ENCODE data around the gene PARM1.

Gene PARM1

GRCh38 chr4:75031775-75032174 is 98.9 kb downstream of the PARM1 start:
- no peak for DNase-seq (ENCODE audit: low read depth)

- no peak for DNase-seq (ENCODE audit: low read depth)
These were observed 101.6 kb downstream of the PARM1 start for GRCh38 chr4:75034523-75034922.

GRCh38 chr4:75035321-75035720 is 102.4 kb downstream of the PARM1 start:
- no peak for DNase-seq (ENCODE audit: low read depth)

DNA sequence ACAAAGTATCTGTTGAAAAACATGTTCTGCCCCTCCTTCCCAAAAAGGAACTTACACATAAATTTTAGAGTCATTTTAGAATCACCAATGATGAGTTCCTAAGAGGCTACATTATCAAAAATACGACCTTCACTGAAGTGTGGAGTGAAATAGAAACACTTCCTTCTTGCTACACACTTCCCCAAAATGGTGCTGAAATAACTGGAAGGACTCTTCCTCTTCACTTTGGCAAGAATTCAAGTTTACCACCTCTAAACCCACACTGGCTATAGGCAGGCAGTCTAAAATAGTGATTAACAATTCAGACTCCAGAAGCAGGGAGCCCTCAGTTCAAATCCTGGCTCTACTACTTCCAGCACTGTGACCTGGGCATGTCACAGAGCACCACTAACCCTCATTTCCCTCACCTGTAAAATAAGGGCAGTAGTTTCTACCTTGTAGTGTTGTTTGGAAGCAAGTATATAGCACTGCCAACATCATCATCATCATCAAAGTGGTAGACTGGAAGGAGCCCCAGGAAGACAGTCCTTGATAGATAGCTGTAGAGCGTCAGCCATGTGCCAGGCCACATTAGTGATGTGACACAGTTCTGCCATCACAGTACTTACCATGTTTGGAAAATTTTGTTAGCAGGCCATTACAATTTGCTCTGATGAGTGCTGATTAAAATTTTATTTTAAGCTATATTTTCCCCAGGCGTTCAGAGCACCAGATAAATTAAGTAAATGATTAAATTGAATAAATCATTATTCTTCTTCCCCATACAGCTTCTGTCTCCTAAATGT is 103.3 kb downstream of the PARM1 start:
- no peak for DNase-seq (ENCODE audit: low read depth)

- DNase-seq (ENCODE audit: low read depth): no peak
These were observed 104.3 kb downstream of the PARM1 start for GRCh38 chr4:75037252-75037651.

DNA sequence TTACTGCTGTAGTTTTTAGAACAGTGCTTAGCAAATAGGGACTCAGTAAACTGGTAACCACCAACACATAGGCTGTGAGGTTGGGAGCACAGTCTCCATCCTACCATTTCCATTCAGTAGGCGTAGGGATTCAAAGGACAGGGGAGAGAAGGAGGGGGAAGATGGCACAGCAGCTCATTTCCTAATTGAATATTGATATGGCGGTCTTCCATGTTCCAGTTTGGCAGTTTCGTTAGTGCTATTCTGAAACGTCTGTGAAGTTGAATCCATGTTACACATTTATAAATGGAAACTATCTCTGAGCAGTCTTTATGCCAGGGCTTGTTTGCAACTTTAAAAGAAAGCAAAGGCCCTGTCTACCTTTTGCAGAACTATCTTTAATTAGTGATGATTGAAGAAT is 105.5 kb downstream of the PARM1 start:
- no peak for DNase-seq (ENCODE audit: low read depth)

DNA sequence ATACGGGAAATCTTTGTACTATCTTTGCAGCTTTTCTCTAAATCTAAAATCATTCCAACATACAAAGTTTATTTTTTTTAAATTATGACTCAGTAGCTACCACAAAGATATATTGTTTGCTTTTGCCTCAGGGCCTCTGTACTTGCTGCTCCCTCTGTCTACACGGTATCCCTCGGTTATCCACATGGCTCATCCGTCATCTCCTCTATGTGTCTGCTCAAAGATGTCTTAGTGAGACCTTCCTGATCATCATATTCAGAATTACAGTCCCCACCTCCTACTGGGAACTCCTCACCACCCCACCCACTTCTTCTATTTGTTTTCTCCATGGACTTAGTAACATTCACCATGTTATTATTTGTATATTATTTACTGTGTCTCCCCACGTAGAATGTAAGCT is 107.8 kb downstream of the PARM1 start:
- no peak for DNase-seq (ENCODE audit: low read depth)

DNA sequence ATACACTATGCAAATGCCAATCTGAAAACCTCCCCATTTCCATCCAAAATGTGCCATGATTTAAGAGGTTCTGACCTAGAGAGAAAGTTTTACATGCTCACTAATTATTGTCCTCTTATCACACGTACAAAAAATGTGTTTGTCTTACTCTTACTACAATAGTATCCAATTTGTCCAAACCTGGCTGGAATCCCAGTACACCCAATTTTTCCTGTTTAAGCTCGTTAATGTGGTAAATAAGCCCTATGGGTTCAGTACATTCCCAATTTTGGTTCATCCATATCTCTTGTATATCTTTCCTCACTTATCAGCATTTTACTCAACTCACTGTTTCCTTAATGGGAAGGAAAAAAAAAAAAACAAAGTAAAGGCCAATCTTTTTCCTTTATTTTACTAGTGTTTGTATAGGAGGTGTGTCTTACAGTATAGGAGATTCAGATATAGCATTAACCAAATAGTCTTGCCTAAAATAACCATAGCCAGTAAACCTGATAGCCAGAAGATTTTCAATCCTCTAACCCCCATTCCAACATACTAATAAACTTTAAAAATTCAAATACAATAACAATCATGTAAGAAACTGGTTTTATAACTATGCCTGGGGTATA is 109.8 kb downstream of the PARM1 start:
- DNase-seq (ENCODE audit: low read depth): no peak

DNA sequence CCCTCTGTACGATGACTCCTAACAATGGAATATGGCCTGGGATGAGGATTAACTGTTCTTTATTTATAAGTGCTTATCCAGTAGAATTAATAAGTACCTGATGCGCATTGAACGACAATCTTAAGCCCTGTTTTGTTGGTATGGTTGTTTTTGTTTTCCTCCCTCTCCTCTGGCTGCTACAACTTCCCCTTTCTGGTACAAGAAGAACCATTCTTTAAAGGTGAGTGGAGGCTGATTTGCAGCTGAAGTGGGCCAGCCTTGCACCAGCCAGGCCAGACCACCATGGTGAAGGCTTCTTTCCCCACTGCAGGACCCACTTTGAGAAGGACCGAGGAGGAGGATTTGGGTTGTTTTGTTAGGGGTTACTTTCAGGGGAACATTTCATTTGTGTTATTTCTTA is 113.3 kb downstream of the PARM1 start:
- DNase-seq (ENCODE audit: low read depth): no peak

- no peak for DNase-seq (ENCODE audit: low read depth)
These were observed 113.7 kb downstream of the PARM1 start for GRCh38 chr4:75046641-75047040.

DNA sequence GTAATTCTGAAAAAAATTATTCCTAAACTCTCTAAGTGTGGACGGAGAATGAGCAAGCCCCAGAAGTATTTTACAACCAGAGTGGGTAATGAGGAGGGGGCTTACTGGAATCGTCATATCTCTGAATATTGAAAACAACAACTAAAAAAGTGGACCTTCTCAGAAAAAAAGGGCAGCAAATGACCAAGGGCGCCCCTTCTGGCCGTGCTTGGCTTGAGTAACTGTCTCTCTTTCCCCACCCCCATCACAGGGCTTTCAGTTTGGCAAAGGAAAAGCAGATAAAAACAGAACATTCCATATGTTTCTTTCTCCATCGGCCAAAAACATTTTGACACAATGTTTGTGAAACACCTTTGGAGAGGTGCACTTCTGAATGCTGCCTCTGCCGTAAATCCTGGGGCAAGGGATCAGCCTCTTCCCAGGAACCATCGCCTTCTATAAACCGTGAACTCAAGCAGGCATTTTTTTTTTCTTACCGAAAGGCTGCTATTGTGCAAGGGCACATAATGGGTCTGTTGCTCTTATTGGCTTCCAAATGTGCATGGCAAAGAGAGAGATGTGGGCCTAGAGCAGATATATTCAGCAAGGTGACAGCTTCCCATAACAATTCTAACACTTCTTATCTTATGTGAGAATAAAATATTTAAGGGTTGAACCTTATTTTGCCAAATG is 115.4 kb downstream of the PARM1 start:
- no peak for DNase-seq (ENCODE audit: low read depth)

DNA sequence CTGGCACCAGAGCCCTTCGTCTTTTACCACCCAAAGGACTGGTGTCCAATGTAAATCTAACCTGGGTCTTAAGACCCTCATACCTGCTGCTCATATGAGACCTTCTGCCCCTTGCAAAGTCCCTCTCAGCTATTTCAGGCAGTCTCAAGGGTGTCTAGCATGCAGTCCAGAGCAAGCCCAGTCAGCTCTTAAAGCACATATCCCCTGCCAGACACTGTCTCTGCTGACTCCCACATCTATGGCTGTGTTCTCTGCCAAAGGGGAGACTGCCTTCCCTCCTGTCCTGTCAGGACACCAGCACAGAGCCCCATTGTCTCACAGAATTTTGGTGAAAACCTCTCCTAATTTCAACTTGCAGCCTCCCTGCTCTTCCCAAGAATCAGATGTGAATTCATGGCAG is 118.5 kb downstream of the PARM1 start:
- no peak for DNase-seq (ENCODE audit: low read depth)

DNA sequence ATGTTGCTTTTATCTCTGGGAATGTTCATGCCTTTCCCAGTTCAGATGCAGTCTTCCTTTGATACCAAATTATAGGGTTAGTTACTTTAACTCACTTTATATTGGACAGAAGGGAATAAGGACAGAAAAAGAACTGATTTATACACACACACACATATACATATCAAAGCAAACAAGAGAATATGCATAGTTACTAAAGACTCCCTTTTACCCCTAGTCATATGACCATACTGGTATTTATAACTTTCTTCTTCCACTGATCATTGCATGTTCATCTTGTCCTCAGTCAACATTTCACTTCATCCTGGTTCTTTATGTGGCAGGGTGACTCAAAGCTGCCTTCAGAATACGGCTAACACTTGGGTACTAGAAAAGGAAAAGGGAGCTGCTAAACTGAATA is 120.4 kb downstream of the PARM1 start:
- no peak for DNase-seq (ENCODE audit: low read depth)

- no peak for DNase-seq (ENCODE audit: low read depth)
These were observed 121.2 kb downstream of the PARM1 start for GRCh38 chr4:75054078-75054477.

GRCh38 chr4:75056277-75056676 is 123.4 kb downstream of the PARM1 start:
- no peak for DNase-seq (ENCODE audit: low read depth)

GRCh38 chr4:75057369-75057768 is 124.5 kb downstream of the PARM1 start:
- no peak for DNase-seq (ENCODE audit: low read depth)

GRCh38 chr4:75058486-75058885 is 125.6 kb downstream of the PARM1 start:
- DNase-seq (ENCODE audit: low read depth): no peak

DNA sequence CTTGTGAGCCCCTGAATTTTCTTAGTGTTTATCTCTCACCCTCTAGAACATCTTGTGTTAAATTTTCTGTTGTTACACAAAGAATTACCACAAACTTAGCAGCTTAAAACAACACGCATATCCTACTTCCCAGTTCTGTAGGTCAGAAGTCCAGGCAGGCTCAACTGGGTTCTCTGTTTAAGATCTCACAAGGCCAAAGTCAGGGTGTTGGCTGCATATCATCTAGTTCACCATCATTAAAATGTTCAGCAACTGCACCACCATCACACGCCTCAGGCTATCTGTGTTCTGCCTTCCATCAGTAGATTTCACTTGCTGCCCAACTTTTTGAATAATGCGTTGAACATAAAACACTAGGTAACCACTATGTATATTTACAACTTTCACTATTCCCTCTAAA is 130.5 kb downstream of the PARM1 start:
- no peak for DNase-seq (ENCODE audit: low read depth)

DNA sequence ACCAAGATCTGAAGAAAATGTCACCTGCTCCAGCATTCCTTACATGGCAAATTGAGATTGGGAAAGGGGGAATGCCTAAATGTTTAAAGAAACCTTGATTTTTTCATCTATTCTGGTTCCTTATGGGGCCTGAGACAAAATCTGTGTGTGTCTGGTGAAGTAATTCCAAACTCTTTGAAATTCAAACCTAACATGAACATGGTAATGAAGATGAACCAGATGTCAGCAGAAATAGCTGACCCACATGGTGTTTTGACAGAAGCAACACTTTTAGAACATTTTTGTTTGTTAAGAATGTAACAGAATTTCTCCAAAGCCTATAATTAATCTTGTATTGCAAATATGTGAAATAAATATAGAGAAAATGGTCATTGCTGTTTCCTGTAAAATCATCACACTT is 133.0 kb downstream of the PARM1 start:
- DNase-seq (ENCODE audit: low read depth): no peak

GRCh38 chr4:75069493-75070074 is 136.7 kb downstream of the PARM1 start:
- no peak for DNase-seq (ENCODE audit: low read depth)

- no peak for DNase-seq (ENCODE audit: low read depth)
These were observed 138.4 kb downstream of the PARM1 start for GRCh38 chr4:75071317-75071716.

- no peak for DNase-seq (ENCODE audit: low read depth)
These were observed 148.0 kb downstream of the PARM1 start for GRCh38 chr4:75080888-75081287.

DNA sequence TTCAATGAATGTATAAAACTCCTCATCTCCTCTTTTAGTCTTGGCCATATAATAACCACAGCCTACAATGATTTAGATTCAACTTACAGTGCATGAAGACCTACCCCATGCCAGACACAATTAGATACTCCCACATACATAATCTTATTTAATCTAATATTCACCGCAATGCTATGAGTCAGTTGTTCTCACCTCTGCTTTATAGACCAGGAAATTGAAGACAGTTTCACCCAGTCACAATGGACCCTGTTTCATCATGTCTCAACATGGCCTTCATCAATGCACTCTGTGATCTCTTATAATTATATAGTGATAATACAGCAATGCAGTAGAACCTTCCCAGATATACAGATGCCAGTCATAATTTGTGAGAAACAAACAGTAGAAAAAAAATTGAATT is 148.6 kb downstream of the PARM1 start:
- DNase-seq (ENCODE audit: low read depth): no peak

All from CMK (cell line).